ENCODE data around the gene MCM7.
"Not testable (repeated sequence)": the region's sequence is repeated elsewhere in the genome, so short reads cannot be mapped to it uniquely, and the experiment has no call there.

MCM7 gene

GRCh38 chr7:100101016-100101862 lies at the start of gene MCM7, which contains the start of gene AP4M1:
MCM7 (minus strand) TSS chr7:100101397; CDS start chr7:100101294, 103 bp downstream.
AP4M1 (plus strand) TSS chr7:100101643; CDS start chr7:100101715, 72 bp downstream.
- peak; percentile 97 to 98 for DNase-seq

GRCh38 chr7:100148559-100149328 lies 47.5 kb upstream of the MCM7 start, which contains the start of gene LAMTOR4:
LAMTOR4 (plus strand) TSS chr7:100148918; CDS start chr7:100148973, 55 bp downstream.
- peak; percentile 99 for DNase-seq

- no peak for DNase-seq
Observed at GRCh38 chr7:100148225-100148558, 47.0 kb upstream of the MCM7 start.

GRCh38 chr7:100147278-100147677 lies 46.1 kb upstream of the MCM7 start:
- DNase-seq, result no peak

- not testable (repeated sequence) for DNase-seq
Observed at GRCh38 chr7:100146350-100146749, 45.2 kb upstream of the MCM7 start.

- DNase-seq, result no peak
Observed at GRCh38 chr7:100142461-100142860, 41.3 kb upstream of the MCM7 start.

- DNase-seq, result no peak
Observed at GRCh38 chr7:100141555-100141949, 40.4 kb upstream of the MCM7 start.

GRCh38 chr7:100137851-100138760 lies 36.9 kb upstream of the MCM7 start:
- no peak for DNase-seq

GRCh38 chr7:100132697-100133151 lies 31.5 kb upstream of the MCM7 start:
- peak; percentile 20 to 34 for DNase-seq

GRCh38 chr7:100132126-100132525 lies 30.9 kb upstream of the MCM7 start:
- no peak for DNase-seq

GRCh38 chr7:100130608-100131453 lies 29.6 kb upstream of the MCM7 start:
- peak; percentile 24 to 59 for DNase-seq

GRCh38 chr7:100130220-100130607 lies 29.0 kb upstream of the MCM7 start:
- DNase-seq, result not testable (repeated sequence)

GRCh38 chr7:100128637-100128963 lies 27.4 kb upstream of the MCM7 start:
- DNase-seq, result no peak

GRCh38 chr7:100127866-100128636 lies 26.9 kb upstream of the MCM7 start:
- DNase-seq, result peak in 1 of 2 donors; percentile 13

GRCh38 chr7:100126931-100127865 lies 26.0 kb upstream of the MCM7 start, which contains the start of gene MBLAC1:
MBLAC1 (plus strand) TSS chr7:100126967; CDS start chr7:100127396, 429 bp downstream.
- DNase-seq, result peak; percentile 86 to 96

GRCh38 chr7:100126239-100126930 lies 25.2 kb upstream of the MCM7 start:
- DNase-seq, result no peak

GRCh38 chr7:100124301-100125230 lies 23.4 kb upstream of the MCM7 start:
- DNase-seq, result no peak

GRCh38 chr7:100122568-100122967 lies 21.4 kb upstream of the MCM7 start:
- no peak for DNase-seq

All from hippocampal formation (tissue), 2 donors.